Astrocyte (in vitro differentiated cells and primary cell): ENCODE measurements around the gene MAST2. TPM values are rescaled to one million over a fixed set of nuclear protein-coding genes. Genes with fewer than 3 reads are reported as not detected.

Experiments used
- DNase-seq: peaks from one replicate; pipeline ENCODE4 v3.0.0-alpha.2; 2010; ENCODE audit warnings: low read depth
- FAIRE-seq: peaks from 2 replicates; lab custom pipeline; 2011; peaks lifted over from hg19 to GRCh38; lab: Jason Lieb, UNC
- H2AFZ ChIP-seq: 2 replicates; pipeline ENCODE4 v1.6.0; 2012; ENCODE audit warnings: low read depth, low read length, inconsistent platforms
- H3K27ac ChIP-seq: 2 replicates; pipeline ENCODE4 v1.5.1; 2011; ENCODE audit warnings: low read depth, low read length, inconsistent platforms
- H3K27me3 ChIP-seq: 2 replicates; pipeline ENCODE4 v1.6.0; 2011; ENCODE audit warnings: low read length, inconsistent platforms; ENCODE audit not compliant: insufficient read depth
- H3K36me3 ChIP-seq: 2 replicates; pipeline ENCODE4 v1.5.1; 2011; ENCODE audit warnings: low read length, inconsistent platforms; ENCODE audit not compliant: insufficient read depth
- H3K4me1 ChIP-seq: 2 replicates; pipeline ENCODE4 v1.5.1; 2011; ENCODE audit warnings: low read length, inconsistent platforms; ENCODE audit not compliant: insufficient read depth
- H3K4me2 ChIP-seq: 2 replicates; pipeline ENCODE4 v1.6.0; 2012; ENCODE audit warnings: low read length, inconsistent platforms
- H3K4me3 ChIP-seq: 2 replicates; pipeline ENCODE4 v1.5.1; 2011; ENCODE audit warnings: low read depth, mild to moderate bottlenecking, low read length, inconsistent platforms; ENCODE audit not compliant: insufficient read depth
- H3K79me2 ChIP-seq: 2 replicates; pipeline ENCODE4 v1.6.0; 2012; ENCODE audit warnings: mild to moderate bottlenecking, low read length, inconsistent platforms; ENCODE audit not compliant: insufficient read depth
- H3K9ac ChIP-seq: 2 replicates; pipeline ENCODE4 v1.6.0; 2012; ENCODE audit warnings: mild to moderate bottlenecking, low read length, inconsistent platforms
- H3K9me3 ChIP-seq: 2 replicates; pipeline ENCODE4 v1.5.1; 2012; ENCODE audit warnings: low read depth, mild to moderate bottlenecking, low read length, inconsistent platforms; ENCODE audit not compliant: insufficient read depth
- H4K20me1 ChIP-seq: 2 replicates; pipeline ENCODE4 v1.6.0; 2012; ENCODE audit warnings: low read length, inconsistent platforms; ENCODE audit not compliant: insufficient read depth
- H3K27ac Mint-ChIP-seq: one replicate; pipeline ENCODE4 v1.8.0; 2021; ENCODE audit warnings: mild to moderate bottlenecking, mixed read lengths; ENCODE audit not compliant: unreplicated experiment
- H3K27me3 Mint-ChIP-seq: one replicate; pipeline ENCODE4 v1.8.0; 2021; ENCODE audit warnings: low read depth, mixed read lengths; ENCODE audit not compliant: unreplicated experiment
- H3K36me3 Mint-ChIP-seq: one replicate; pipeline ENCODE4 v1.8.0; 2021; ENCODE audit warnings: low read depth, mixed read lengths; ENCODE audit not compliant: unreplicated experiment
- H3K4me1 Mint-ChIP-seq: one replicate; pipeline ENCODE4 v1.8.0; 2021; ENCODE audit warnings: low read depth, mixed read lengths; ENCODE audit not compliant: unreplicated experiment
- H3K4me3 Mint-ChIP-seq: one replicate; pipeline ENCODE4 v1.8.0; 2021; ENCODE audit warnings: mild to moderate bottlenecking, moderate library complexity, mixed read lengths; ENCODE audit not compliant: unreplicated experiment
- H3K9me3 Mint-ChIP-seq: one replicate; pipeline ENCODE4 v1.8.0; 2021; ENCODE audit warnings: mild to moderate bottlenecking, mixed read lengths; ENCODE audit not compliant: unreplicated experiment
- CTCF ChIP-seq: IDR thresholded peaks from 2 replicates; pipeline ENCODE4 v1.5.1; 2011; ENCODE audit warnings: low read depth, mild to moderate bottlenecking, inconsistent platforms, low read length, moderate library complexity; ENCODE audit not compliant: insufficient read depth
- EZH2 ChIP-seq: IDR thresholded peaks from 2 replicates; pipeline ENCODE4 v1.6.1; 2012; ENCODE audit warnings: mild to moderate bottlenecking, low read length, inconsistent platforms; ENCODE audit not compliant: insufficient read depth
- total RNA-seq: library from RNA; stranded (reverse); gene quantifications from 2 replicates; pipeline ENCODE4 v1.2.1, GENCODE V29; 2021

The MAST2 gene
- total RNA-seq, 1 donor from 2014 or later, result 41.0 TPM

DNA sequence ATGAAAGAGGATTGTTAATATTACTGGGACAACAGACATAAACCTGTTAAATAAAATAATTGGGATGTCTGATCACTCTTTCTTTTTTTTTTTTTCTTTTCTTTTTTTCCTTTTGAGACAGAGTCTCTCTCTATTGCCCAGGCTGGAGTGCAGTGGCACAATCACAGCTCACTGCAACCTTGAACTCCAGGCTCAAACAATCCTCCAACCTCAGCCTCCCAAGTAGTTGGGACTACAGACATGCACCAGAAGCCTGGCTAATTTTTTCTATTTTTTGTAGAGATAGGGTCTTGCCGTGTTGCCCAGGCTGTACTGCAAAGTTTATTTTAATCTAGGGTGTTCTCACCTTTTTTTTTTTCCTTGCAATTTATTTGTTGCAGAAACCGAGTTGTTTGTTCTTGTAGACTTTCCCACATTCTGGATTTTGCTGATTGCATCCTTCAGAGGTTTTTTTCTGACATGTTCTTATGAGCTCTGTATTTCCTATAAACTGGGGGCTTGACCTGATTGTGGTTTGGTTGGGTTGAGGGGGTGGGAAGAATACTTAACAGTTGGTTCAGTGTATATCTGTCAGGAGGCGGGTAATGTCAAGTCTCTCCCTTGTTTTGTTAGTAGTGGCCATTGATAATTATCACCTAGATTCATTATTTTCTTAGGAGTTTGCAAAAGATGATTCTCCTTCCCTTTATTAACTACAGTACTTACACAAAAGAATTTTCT is 125.2 kb downstream of the MAST2 start:
- H3K9me3 Mint-ChIP-seq, result peaks cover 2% of the 10 kb centered on the region
- peaks cover 4% of the 10 kb centered on the region for H4K20me1 ChIP-seq
- H3K4me3 ChIP-seq, result no peak overlapping the region
- no peaks in the 10 kb centered on the region for H3K36me3 ChIP-seq
- DNase-seq (peak; percentile 56), FAIRE-seq (no peak)
- H3K4me3 Mint-ChIP-seq, result peak overlapping the region; percentile 15
- peaks cover 14% of the 10 kb centered on the region for H3K4me1 ChIP-seq
- peak overlapping the region; percentile 25 for H3K27ac ChIP-seq
- H3K4me2 ChIP-seq, result peak overlapping the region; percentile 44
- no peak overlapping the region for H2AFZ ChIP-seq
- H3K27me3 Mint-ChIP-seq, result no peaks in the 10 kb centered on the region
- H3K27me3 ChIP-seq, result no peaks in the 10 kb centered on the region
- H3K36me3 Mint-ChIP-seq, result no peaks in the 10 kb centered on the region
- no peaks in the 10 kb centered on the region for H3K9me3 ChIP-seq
- peak overlapping the region; percentile 0 for H3K9ac ChIP-seq
- peaks cover 6% of the 10 kb centered on the region for H3K79me2 ChIP-seq
- H3K4me1 Mint-ChIP-seq, result peaks cover 30% of the 10 kb centered on the region
- TF ChIP-seq CTCF, result no peak
- TF ChIP-seq EZH2, result no peak
- peak overlapping the region; percentile 92 for H3K27ac Mint-ChIP-seq

DNA sequence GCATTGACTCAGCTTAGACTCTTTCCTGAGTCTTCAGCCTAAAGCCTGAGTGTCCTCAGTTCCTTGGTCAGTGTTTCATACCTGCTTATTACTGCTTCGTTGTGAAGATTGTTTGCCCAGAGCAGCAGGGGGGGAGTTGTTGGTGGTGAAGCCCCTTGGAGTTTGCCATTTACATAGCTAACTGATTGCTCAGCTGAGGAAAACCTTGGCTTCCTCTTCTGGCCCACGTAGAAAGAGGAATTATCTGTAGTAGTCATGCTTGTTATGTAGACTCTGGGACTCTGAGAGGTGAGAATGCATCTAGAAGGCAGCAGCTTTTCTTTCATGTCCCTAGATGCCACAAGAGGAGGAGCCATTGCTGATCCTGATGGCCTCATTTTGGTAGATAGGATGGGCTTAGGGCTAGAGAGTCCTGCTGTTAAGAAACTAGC is 125.9 kb downstream of the MAST2 start:
- Histone ChIP-seq H3K27me3 (no peaks in the 10 kb centered on the region), H3K36me3 (no peaks in the 10 kb centered on the region), H3K9ac (peak overlapping the region; percentile 0), H3K4me1 (peaks cover 14% of the 10 kb centered on the region), H3K9me3 (no peaks in the 10 kb centered on the region), H3K79me2 (peaks cover 6% of the 10 kb centered on the region), H3K27ac (peak overlapping the region; percentile 30), H3K4me2 (peak overlapping the region; percentile 44), H4K20me1 (peaks cover 4% of the 10 kb centered on the region), H3K4me3 (no peak overlapping the region), H2AFZ (no peak overlapping the region)
- peak; percentile 94 for DNase-seq
- no peaks in the 10 kb centered on the region for H3K27me3 Mint-ChIP-seq
- H3K4me3 Mint-ChIP-seq, result peak overlapping the region; percentile 24
- H3K36me3 Mint-ChIP-seq, result no peaks in the 10 kb centered on the region
- peak; percentile 75 for FAIRE-seq
- no peaks in the 10 kb centered on the region for H3K9me3 Mint-ChIP-seq
- peak overlapping the region; percentile 92 for H3K27ac Mint-ChIP-seq
- TF ChIP-seq EZH2 (no peak), CTCF (no peak)
- H3K4me1 Mint-ChIP-seq, result peaks cover 30% of the 10 kb centered on the region
